HG03135 (cell line): Measurements from ENCODE around the gene ZNF644.
"Not testable (repeated sequence)": the region's sequence is repeated elsewhere in the genome, so short reads cannot be mapped to it uniquely, and the experiment has no call there.

ENCODE experiments used
- ATAC-seq: cut with Tn5 transposase; IDR thresholded peaks from one replicate; pipeline ENCODE4 v1.9.1; 2021; ENCODE audit warnings: mild to moderate bottlenecking, moderate library complexity; ENCODE audit not compliant: unreplicated experiment

ZNF644 gene

DNA sequence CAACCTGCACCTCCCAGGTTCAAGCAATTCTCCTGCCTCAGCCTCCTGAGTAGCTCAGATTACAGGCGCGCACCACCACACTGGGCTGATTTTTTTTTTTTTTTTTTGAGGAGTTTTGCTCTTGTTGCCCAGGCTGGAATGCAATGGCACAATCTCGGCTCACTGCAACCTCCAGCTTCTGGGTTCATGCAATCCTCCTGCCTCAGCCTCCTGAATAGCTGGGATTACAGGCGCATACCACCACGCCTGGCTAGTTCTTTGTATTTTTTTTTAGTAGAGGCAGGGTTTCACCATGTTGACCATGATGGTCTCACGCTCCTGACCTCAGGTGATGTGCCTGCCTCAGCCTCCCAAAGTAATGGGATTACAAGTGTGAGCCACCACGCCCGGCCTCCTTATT lies 93.6 kb downstream of the ZNF644 start:
- not testable (repeated sequence) for ATAC-seq

DNA sequence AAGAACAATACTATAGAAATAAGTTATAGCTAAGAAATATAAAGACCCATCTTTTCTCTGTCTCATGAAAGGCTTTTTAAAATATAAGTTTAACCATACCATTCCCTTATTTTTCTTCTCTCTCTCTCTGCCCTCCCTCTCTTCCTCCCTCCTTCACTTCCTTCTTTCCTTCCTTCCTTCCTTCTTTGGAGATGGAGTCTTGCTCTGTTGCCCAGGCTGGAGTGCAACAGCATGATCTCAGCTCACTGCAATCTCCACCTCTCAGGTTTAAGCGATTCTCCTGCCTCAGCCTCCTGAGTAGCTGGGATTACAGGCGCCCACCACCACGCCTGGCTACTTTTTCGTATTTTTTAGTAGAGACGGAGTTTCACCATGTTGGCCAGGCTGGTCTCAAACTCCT lies 94.2 kb downstream of the ZNF644 start:
- not testable (repeated sequence) for ATAC-seq

DNA sequence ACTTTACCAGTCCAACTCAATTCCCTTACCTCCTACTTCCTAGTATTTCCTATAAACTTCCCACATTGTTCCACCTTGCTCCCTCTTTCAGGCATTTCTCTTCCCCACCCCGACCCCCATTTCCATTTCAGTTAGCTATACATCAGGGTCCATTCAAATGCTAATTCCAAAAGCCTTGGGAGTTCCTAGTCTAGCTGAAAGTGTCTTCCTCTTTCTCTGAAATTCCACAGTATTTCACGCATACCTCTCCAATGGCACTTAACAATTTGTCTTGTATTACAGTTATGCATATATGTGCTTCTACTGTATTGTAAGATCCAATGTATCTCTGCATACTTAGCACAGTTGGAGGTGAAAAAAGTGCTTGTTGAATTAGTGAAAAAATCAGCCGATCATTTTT lies 94.9 kb downstream of the ZNF644 start:
- no peak for ATAC-seq

DNA sequence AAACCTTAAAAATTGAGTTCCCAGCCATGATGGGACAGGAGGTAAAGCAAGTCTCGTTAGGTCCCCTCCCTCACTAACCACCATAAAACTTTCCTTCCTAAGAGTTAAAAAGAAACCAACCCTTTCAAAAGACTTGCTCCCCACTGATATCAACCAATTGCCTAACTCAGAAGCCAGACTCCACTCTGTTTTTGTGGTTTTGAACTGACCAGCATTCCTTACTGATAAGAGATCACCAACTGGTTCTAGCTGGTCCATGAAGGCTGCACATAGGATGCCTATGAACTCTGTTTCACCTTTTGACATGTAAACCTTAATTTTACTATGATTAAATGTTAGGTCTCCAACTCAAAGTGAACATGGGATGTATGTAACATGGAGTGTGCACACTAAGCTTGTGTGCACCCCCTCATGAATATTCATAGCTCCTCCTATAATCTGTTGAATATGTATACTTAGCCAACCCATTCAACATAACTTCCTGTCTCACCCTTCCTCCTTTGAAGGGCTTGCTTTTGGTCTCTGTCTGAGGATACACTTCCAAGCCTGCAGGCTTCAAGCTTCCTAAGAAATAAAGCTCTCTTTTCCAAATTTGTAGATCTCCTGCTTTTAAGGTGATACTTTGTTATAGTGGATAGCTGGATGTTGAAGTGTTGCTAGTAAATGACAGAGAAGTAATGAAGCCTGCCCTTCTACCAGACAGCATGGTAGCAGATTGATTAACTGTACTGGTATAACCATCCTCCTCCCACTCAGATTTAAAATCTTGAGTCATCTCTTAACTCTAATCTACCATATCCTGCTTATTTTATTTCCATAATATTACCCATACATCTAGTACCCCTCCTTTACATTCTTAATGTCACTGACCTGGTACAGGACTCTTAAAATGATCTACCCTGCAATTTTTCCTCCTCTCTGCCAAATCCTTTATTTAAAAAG lies 95.6 kb downstream of the ZNF644 start:
- ATAC-seq = no peak

DNA sequence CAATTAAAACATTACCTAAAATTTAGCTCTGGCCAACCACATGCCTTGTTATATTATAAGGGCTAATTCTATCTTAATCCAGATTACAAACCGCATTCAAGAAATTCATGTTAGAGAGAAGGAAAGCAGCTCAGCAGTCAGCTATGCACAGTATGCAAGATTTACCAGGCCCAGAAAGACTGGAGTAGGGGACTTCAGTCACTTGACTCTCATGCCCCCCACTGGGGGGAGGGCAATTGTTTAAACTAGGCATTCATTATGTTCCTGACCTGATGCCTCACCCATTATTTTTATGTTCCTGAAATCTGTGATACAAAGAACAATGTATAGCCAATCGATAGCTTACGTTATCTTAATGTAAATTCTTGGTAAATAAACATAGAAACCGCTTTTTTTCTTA lies 96.9 kb downstream of the ZNF644 start:
- ATAC-seq = no peak

DNA sequence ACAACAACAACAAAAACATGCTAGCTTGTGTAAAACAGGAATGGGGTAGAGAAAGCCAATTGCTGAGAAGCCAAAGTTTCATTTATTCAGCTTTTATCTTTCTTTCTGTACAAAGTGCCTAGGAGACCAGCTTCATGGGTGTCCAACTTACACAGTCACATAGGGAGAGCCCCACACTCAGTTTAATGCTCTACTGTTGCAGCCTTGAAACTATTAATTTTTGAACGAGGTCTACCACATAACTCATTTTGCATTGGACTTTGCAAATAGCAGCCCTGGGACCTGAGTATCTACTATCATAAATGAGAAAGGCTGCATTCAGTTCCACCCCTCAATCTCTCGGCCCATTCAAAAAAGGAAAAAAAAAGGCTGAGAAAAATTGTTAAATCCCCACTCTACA lies 98.8 kb downstream of the ZNF644 start:
- ATAC-seq = peak; percentile 50

DNA sequence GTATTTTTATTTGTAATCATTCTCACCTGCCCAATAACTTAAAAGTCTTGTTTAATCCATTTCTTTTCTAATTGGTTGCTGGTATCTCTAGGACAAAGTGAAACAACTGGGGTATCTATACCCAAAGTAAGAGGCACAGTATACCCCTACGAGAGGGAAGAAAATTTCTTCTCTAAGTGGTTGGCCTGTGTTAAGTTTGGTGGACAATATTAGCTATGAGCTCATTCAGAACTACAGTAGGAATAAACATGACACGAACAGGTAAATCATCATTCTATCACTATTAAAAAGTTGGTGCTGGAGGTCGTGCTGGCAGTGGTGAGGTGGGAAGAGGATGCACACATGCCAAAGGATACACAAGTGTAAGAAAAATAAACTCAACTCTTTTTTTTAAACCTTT lies 99.6 kb downstream of the ZNF644 start:
- no peak for ATAC-seq

DNA sequence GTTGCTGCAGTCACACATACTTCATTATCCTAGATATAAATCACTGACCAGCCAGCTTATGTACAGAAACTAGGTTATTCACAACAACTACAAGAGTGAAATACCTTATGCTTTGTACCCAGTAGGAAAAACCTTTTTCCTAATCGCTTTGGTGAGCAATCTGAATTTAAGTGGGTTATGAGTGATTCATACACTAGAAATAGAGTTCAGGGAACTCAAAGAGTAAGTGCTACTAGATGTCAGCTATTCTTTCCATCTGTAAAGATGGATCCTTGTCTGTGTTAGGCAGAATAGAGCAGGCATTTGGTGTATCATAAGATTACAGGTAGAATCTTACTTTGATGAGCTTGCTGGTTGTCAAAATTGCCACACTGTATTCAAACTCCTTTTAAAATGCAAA lies 101.9 kb downstream of the ZNF644 start:
- ATAC-seq = no peak

DNA sequence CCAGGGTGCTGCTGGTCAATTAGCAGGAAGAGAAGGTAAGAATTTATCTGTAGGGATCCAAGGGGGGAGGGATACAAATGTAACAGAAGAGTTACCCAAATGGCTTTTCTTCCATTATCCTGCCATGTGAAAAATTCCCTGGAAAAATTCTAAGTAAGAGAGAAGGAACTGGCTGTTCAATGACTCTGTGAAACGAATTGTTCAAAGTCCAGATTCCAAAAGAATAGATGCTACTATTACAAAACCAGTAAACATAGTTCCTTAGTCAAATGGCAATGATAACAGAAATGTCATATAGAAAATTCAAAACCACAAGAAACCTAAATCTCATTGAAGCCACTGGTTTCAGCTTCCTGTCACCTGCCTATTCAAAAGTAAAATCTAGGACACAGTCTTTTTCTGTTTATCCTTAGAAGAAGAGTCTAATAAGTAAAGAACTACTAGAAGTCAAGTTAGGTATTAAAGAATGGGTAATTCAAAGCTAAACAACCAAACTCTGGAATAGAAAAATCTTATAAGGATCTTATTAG lies 102.6 kb downstream of the ZNF644 start:
- ATAC-seq = no peak

DNA sequence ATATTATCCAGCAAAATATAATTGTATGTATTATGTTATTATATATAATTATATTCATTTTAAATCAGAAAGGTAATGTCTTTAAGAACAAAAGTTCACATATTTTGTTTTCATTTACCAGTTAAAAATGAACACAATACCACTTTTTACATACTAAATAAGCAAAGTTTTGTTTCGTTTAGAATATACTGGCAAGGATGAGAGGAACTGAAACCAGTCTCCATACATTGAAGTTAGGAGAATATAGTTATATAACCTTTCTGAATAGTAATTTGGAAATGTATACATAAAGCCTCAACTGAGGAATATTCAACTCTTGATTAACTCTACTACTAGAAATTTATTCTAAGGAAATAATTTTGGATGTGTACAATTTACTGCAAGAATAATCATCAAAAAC lies 110.5 kb downstream of the ZNF644 start:
- ATAC-seq = no peak

DNA sequence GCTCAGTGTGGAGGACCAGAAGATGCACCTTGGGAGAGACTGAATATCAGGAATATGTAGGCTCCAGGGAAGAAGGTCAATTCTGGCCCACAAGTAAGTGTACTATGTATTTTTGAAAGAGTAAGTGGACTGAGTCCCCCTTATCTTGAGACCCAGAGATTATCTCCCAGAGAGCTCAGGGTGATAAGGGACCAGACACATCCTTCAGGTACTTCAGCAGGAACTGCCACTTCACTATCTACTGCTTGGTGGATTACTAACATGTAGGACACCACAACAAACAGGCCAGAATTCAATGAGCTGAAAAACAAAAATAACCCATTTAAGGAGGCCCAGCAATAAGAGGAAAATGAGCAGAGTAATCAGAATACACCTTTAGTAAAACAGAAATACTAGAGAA lies 119.2 kb downstream of the ZNF644 start:
- no peak for ATAC-seq

DNA sequence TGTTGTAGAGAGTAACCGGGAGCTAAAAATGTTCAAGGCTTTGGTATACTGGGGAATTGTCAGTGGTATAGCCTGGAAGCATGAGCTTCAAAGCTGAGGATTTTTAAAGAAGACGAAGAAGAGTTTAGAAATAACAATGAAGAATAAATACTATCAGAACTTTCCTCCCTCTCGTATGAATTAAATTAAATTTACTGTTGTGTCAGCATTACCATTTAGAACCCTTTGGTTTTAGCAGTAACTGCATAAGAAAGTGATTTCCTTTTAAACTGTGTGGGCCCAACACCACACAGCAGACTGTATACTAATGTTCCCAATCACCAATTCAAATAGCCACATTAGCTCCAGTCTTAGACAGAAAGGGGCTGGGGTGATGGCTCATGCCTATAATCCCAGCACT lies 122.6 kb downstream of the ZNF644 start:
- no peak for ATAC-seq

DNA sequence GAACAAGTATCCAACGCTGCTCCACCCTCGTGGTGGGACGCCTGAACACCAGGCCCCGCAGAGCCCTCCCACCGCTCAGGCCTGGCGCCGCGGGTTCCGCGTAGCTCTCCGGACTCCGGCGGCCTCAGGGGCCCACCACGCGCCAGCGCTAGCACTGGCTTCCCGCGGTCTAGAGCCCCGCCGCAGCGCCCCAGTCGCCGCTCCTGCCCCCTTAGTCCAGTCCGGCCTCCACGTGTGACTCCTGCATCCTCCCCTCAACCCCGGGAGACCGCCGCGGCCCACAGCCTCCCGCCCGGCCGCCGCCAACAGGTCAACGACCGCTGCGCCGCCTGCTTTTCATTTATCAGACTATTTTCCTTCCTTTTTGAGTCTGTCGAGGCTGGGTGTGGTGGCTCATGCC lies 128.2 kb downstream of the ZNF644 start:
- ATAC-seq = not testable (repeated sequence)

DNA sequence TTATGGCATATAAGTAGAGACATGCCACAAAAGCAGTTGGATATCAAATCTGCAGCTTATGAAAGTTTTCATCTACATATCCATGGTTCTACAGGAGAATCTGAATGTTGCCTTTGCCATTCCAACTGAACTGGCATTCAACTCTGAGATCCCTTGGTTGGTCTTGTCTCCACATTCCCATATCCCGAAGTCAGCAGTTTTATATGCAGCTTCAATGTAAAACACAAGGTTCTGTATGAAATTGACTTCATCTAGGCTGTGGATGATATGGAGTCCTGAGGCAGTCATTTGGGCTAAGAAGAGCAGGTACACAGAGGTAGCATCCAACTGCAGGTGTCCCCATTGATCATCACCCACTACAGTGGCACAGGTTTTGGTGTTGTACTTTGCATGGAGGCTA lies 129.0 kb downstream of the ZNF644 start:
- not testable (repeated sequence) for ATAC-seq

DNA sequence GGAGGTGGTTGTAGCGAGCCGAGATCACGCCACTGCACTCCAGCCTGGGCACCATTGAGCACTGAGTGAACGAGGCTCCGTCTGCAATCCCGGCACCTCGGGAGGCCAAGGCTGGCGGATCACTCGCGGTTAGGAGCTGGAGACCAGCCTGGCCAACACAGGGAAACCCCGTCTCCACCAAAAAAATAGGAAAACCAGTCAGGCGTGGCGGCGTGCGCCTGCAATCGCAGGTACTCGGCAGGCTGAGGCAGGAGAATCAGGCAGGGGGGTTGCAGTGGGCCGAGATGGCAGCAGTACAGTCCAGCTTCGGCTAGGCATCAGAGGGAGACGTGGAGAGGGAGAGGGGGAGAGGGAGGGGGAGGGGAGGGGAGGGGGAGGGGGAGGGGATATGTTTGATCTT lies 129.6 kb downstream of the ZNF644 start:
- ATAC-seq = not testable (repeated sequence)

DNA sequence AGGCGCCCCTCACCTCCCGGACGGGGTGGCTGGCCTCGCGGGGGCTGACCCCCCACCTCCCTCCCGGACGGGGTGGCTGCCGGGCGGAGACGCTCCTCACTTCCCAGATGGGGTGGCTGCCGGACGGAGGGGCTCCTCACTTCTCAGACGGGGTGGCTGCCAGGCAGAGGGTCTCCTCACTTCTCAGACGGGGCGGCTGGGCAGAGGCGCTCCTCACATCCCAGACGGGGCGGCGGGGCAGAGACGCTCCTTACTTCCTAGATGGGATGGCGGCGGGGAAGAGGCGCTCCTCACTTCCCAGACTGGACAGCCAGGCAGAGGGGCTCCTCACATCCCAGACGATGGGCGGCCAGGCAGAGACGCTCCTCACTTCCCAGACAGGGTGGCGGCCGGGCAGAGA lies 130.1 kb downstream of the ZNF644 start:
- not testable (repeated sequence) for ATAC-seq

DNA sequence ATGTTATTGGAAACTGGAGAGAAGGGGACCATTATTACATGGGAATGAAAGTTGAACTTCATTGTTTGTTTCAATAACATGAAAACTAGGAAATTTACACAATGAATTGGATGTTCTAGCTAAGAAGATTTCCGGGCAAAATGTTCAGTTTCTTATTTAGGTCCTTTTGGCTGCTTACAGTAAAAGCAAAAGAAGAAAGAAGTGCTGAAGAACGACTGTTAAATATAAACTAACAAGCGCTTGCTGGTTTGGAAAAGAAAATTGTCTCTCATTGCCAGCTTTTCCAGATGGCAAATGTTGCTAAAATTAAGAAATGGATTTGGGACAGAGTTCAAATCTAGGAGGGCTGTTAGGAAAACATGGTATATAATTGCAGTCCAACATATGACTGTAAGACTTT lies 139.6 kb downstream of the ZNF644 start:
- no peak for ATAC-seq

DNA sequence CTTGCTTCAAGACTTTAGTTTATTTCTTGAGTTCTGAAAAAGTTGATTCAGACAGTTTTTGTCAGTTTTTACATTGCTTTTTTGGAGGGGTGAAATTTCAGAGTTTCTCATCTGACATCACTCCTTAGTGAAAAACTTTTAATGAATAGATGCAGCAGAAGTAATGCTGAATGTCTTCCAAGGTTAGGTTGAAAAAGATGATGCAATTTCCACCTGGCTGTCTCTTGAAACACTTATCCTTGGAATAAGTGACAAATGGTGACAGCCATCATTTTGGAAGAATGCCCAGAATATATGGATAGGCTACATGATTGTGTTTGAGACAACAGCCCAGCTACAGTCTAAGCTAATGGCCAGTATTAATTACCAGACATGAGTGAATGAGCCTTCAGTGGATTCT lies 140.8 kb downstream of the ZNF644 start:
- no peak for ATAC-seq

DNA sequence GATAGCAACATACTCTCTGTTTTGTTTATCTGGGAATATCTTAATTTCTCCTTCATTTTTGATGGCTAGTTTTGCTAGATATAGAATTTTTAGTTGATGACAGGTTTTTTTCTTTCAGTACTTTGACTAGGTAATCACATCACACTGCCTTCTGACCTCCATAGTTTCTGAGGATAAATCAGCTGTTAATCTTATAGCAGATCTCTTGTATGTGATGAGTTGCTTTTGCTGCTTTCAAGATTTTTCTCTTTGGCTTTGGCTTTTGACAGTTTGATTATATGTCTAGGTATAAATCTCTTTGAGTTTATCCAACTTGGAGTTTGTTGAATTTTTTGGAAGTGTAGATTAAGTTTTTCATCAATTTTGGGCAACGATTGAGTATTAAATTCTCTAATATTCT lies 142.6 kb downstream of the ZNF644 start:
- no peak for ATAC-seq

DNA sequence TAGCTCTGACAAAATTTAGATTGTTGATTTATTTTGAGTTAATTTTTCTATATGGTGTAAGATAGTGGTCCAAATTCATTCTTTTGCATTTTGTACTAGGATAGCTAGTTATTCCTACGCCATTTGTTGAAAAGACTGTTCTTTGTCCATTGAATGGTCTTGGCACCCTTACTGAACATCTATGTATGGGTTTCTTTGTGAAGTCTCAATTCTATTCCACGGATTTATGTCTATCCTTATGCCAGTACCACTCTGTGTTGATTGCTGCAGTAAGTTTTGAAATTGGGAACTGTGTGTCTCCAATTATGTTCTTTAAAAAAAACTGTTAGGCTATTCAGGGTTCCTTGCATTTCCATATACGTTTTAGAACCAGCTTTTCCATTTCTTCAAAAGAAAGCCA lies 145.7 kb downstream of the ZNF644 start:
- ATAC-seq = no peak
